Dermis microvascular lymphatic vessel endothelial cell (primary cell): ENCODE data around the gene RELB. TPM values are rescaled to one million over a fixed set of nuclear protein-coding genes. Genes with fewer than 3 reads are reported as not detected.

Experiments
- DNase-seq, 2 donors: peaks; one replicate each; pipeline versions ENCODE4 v3.0.0 to v3.0.0-alpha.2; 2010; ENCODE audit warnings: low read depth in 2 of 2
- total RNA-seq: library from RNA; depleted of rRNA; stranded (reverse); fragments of >200 nt; gene quantifications from 2 replicates; pipeline ENCODE4 v1.2.1, GENCODE V29; 2014

The RELB gene
- total RNA-seq, 1 donor from 2014 or later = 8.2 TPM

- no peak for DNase-seq
These were observed 78.7 kb downstream of the RELB start for GRCh38 chr19:45079911-45080370.

- DNase-seq = no peak
These were observed 80.9 kb downstream of the RELB start for GRCh38 chr19:45082170-45082569.

DNA sequence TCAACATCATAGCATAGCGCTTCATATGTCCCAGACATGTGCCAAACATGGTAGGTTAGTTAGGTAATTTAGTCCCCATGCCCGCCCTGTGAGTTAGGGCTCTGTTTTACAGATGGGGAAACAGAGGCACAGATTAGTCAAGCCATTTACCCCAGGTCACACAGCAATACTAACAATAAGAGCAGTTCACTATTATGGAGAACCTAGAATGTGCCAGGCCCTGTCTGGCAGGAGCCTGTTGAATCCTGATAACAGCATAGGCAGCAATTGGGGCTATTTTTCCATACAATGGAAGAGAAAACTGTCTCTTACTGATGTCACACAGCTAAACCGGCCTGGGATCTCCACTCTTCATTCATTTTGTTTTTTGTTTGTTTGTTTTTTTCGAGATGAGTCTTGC is 85.2 kb downstream of the RELB start:
- DNase-seq = no peak

DNA sequence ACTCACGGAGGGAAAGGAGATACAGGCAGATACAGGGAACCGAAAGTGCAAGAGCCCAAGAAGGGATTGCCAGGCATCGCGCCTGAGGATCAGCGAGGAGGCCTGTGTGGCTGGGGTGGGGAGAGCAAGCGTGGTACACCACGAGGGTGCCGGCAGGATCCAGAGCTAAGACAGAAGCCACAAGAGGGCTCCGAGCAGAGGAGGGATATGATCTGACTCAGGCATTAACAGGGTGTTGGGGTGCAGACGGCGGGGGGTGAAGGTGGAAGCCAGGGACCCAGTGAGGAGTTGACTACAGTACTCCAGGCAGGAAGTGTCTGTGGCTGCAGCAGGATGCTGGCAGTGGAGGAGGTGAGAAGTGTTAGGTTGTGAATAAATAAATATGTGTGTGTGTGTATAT is 86.3 kb downstream of the RELB start:
- DNase-seq = no peak

Other genes starting within 250 kb of the RELB start
- gene CBLC, start 223.6 kb upstream of the RELB start, total RNA-seq = 0.13 TPM in 1 of 2 replicates, not detected in the other
- gene BCAM, start 192.4 kb upstream of the RELB start, total RNA-seq = 14.9 and 40.6 TPM in 2 replicates
- 75.6 and 127 TPM in 2 replicates for gene NECTIN2, start 155.2 kb upstream of the RELB start, total RNA-seq
- gene TOMM40, start 110.2 kb upstream of the RELB start, total RNA-seq = 41.0 and 48.9 TPM in 2 replicates
- gene APOE, start 95.7 kb upstream of the RELB start, total RNA-seq = 0.64 and 3.5 TPM in 2 replicates
- gene APOC1, start 86.9 kb upstream of the RELB start, total RNA-seq = 0.63 and 1.8 TPM in 2 replicates
- gene APOC4, start 59.2 kb upstream of the RELB start, total RNA-seq = not detected in 2 replicates
- not detected in 2 replicates for gene APOC2, start 55.4 kb upstream of the RELB start, total RNA-seq
- gene CLPTM1, start 46.1 kb upstream of the RELB start, total RNA-seq = 23.2 and 52.6 TPM in 2 replicates
- 4.2 and 6.6 TPM in 2 replicates for gene CLASRP, start 37.6 kb downstream of the RELB start, total RNA-seq
- 0.13 and 0.25 TPM in 2 replicates for gene ZNF296, start 75.0 kb downstream of the RELB start, total RNA-seq
- gene GEMIN7, start 77.8 kb downstream of the RELB start, total RNA-seq = 17.7 and 22.0 TPM in 2 replicates
- 18.2 and 26.4 TPM in 2 replicates for gene PPP1R37, start 91.7 kb downstream of the RELB start, total RNA-seq
- 0.13 TPM in 2 replicates for gene NKPD1, start 159.5 kb downstream of the RELB start, total RNA-seq
- 19.0 and 34.4 TPM in 2 replicates for gene TRAPPC6A, start 176.8 kb downstream of the RELB start, total RNA-seq
- gene BLOC1S3, start 177.3 kb downstream of the RELB start, total RNA-seq = 2.6 and 4.0 TPM in 2 replicates
- 0.63 and 1.0 TPM in 2 replicates for gene EXOC3L2, start 243.9 kb downstream of the RELB start, total RNA-seq
- gene MARK4, start 249.8 kb downstream of the RELB start, total RNA-seq = 7.4 and 19.8 TPM in 2 replicates